22Rv1 (cell line): ENCODE results near the gene RGS9BP.
"Not testable (repeated sequence)": the region's sequence is repeated elsewhere in the genome, so short reads cannot be mapped to it uniquely, and the experiment has no call there.

Source experiments
- H3K27ac ChIP-seq: fragments of 450-650 bp; 2 replicates; pipeline ENCODE4 v1.5.1; 2017
- ZFX ChIP-seq: fragments of 450-650 bp; IDR thresholded peaks from 2 replicates; pipeline ENCODE4 v1.6.1; 2017; ENCODE audit warnings: antibody characterized with exemption, borderline replicate concordance
- TF ChIP-seq, protein P1 (sequence below): fragments of 450-650 bp; IDR thresholded peaks from 2 replicates; pipeline ENCODE4 v1.5.1; 2017; ENCODE audit warnings: mild to moderate bottlenecking

Gene RGS9BP

DNA sequence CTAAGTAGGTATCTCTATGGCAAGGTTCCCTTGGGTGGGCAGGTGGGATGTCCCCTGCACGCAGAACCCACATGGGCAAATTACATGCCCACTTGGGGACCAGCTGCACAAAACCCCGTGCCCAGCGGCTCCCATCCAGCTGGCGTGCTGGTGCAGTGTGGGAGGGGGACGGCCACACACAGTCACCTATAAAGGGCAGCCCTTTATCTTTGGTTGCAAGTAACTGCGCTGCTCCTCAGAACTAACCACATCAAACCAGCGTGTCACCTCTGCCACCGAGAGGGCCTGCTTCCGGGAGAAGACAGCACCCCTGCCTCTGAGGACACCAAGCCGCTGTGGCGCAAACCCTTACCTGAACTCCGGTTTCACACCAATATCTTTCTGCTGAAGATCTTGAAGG, 32.9 kb upstream of the RGS9BP start:
- H3K27ac ChIP-seq = no peak overlapping the region
- TF ChIP-seq ZFX = no peak
- TF ChIP-seq, protein P1, sequence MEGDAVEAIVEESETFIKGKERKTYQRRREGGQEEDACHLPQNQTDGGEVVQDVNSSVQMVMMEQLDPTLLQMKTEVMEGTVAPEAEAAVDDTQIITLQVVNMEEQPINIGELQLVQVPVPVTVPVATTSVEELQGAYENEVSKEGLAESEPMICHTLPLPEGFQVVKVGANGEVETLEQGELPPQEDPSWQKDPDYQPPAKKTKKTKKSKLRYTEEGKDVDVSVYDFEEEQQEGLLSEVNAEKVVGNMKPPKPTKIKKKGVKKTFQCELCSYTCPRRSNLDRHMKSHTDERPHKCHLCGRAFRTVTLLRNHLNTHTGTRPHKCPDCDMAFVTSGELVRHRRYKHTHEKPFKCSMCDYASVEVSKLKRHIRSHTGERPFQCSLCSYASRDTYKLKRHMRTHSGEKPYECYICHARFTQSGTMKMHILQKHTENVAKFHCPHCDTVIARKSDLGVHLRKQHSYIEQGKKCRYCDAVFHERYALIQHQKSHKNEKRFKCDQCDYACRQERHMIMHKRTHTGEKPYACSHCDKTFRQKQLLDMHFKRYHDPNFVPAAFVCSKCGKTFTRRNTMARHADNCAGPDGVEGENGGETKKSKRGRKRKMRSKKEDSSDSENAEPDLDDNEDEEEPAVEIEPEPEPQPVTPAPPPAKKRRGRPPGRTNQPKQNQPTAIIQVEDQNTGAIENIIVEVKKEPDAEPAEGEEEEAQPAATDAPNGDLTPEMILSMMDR = no peak

- TF ChIP-seq, protein P1 = no peak
- TF ChIP-seq ZFX = no peak
- no peak overlapping the region for H3K27ac ChIP-seq
These were observed 29.1 kb upstream of the RGS9BP start for GRCh38 chr19:32646556-32646955.

DNA sequence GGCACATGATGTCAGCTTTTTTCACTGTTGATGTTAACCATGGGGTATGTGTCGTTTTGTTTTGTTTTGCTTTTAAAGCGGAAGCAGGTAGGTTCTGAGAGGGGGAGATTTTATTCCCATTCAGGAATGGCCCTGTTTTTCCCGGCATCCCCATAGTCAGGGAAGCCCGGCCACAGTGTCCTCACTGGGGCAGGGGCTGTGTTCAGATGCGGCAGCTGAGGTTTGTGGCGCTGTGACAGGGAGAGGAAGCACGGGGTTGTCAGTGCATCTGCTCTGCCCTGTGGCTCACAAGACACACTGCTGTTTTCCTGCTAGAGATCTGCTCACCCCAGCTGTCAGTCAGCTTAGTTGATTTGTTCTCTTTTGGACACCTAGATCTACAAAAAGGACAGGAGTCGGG, 28.3 kb upstream of the RGS9BP start:
- no peak for TF ChIP-seq ZFX
- TF ChIP-seq, protein P1 = no peak
- no peak overlapping the region for H3K27ac ChIP-seq

DNA sequence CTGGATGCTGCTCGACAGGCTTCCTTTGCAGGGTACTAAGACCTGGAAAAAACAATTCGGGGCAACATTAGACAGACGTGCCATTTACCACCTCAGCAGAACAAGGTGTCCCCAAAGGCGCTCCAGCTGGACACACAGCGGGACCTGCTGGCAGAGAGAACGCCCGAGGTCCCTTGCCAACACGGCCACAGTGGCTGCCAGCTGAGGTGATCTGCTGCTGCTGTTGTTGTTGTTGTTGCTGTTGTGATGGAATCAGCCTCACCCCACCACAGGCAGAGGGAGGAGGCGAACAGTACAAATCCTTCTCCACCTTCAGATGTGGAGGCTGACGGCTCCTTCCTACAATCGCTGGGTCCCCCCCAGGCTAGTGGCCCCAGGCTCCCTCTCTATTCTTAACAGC, 25.9 kb upstream of the RGS9BP start:
- TF ChIP-seq, protein P1 = no peak
- no peak for TF ChIP-seq ZFX
- no peak overlapping the region for H3K27ac ChIP-seq

- TF ChIP-seq, protein P1 = no peak
- no peak for TF ChIP-seq ZFX
- no peak overlapping the region for H3K27ac ChIP-seq
These were observed 25.0 kb upstream of the RGS9BP start for GRCh38 chr19:32650671-32651070.

DNA sequence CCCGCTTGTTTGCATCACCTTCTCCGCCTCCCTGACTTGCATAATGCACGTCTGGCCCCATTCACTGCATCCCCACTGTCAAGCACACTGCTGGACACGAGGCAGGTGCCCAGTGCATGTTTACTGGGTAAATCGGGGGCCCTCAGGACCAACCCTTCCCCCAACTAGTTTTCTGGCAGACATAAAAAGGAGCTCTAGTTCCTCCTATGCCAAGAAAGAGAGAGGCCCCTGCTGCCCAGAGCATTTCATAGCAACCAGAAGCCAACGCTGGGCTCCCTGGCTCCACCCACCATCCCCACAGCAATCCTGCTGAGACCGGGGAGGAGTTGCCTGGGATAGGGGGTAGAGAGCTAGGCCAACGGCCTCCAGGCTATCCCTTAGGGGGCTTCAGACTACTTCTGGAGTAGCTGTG, 23.9 kb upstream of the RGS9BP start:
- no peak for TF ChIP-seq ZFX
- TF ChIP-seq, protein P1 = no peak
- no peak overlapping the region for H3K27ac ChIP-seq

DNA sequence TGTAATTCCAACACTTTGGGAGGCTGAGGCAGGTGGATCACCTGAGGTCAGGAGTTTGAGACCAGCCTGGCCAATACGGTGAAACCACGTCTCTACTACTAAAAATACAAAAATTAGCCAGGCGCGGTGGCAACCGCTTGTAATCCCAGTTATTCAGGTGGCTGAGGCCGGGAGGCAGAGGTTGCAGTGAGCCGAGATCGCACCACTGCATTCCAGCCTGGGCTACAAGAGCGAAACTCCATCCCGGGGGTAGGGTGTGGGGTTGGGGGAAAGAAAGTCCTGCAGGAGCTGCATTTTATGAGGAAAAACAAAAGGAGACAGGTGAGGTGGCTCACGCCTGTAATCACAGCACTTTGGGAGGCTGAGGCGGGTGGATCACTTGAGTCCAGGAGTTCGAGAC, 23.3 kb upstream of the RGS9BP start:
- H3K27ac ChIP-seq = not testable (repeated sequence)

DNA sequence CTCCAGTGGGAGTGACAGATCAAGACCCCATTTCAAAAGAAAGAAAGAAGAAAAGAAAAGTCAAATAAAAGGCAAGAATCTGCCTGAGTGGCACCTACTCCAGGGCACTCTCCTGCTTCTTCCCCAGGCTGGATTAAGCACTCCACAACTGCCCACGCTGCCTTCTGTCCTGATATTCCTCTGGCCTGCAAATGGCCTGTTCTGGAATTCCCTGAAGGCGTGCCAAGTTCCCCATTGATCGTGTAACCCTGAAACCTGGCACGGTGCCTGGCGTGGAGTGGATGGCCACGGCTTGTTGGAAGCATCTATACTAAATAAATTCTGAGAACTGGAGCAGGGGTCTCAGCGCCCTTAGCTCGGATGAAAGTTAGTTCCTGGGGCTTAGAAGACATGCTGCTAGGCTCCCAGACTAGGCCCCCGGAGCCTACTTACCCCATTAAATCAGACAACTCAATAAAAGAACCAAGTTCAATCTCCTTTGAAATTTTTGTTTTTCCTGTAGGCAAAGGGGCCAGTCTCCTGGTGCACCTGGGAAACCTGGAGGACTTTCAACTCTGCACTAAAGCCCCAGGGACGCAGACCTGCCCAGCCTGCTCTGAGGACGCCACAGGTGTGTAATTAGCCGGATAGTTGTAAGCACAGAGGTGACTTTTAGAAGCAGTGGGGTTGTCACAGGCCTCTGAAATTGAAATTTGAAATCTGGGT, 22.6 kb upstream of the RGS9BP start:
- TF ChIP-seq, protein P1 = no peak
- no peak overlapping the region for H3K27ac ChIP-seq
